M059J (cell line): ENCODE data around the gene MEIS2. TPM values are rescaled to one million over a fixed set of nuclear protein-coding genes. Genes with fewer than 3 reads are reported as not detected.
A peak's percentile ranks its signal among the peaks of the same experiment; 100 is the strongest.

ENCODE experiments used
- DNase-seq: peaks from one replicate; pipeline ENCODE4 v3.0.0-alpha.2; 2012; ENCODE audit warnings: low read depth
- total RNA-seq: library from RNA; depleted of rRNA; stranded (reverse); fragments of >200 nt; shearing (Covaris generic); gene quantifications from 2 replicates; pipeline ENCODE4 v1.2.3, GENCODE V29; 2014

MEIS2 gene
- total RNA-seq, 1 experiment from 2014 or later = 32.9 TPM

GRCh38 chr15:36879568-36880222 lies 220.7 kb downstream of the MEIS2 start:
- DNase-seq = no peak

- DNase-seq = no peak
Measured at GRCh38 chr15:36878684-36879262, 221.6 kb downstream of the MEIS2 start.

GRCh38 chr15:36877796-36878683 lies 222.3 kb downstream of the MEIS2 start:
- no peak for DNase-seq

- DNase-seq = no peak
Measured at GRCh38 chr15:36877294-36877693, 223.1 kb downstream of the MEIS2 start.

GRCh38 chr15:36875740-36876334 lies 224.5 kb downstream of the MEIS2 start:
- DNase-seq = no peak

GRCh38 chr15:36874930-36875329 lies 225.4 kb downstream of the MEIS2 start:
- DNase-seq = no peak

- DNase-seq = no peak
Measured at GRCh38 chr15:36867436-36867835, 232.9 kb downstream of the MEIS2 start.

GRCh38 chr15:36866896-36867295 lies 233.5 kb downstream of the MEIS2 start:
- no peak for DNase-seq

- peak; percentile 5 for DNase-seq
Measured at GRCh38 chr15:36863570-36863969, 236.8 kb downstream of the MEIS2 start.

GRCh38 chr15:36860792-36861191 lies 239.6 kb downstream of the MEIS2 start:
- no peak for DNase-seq

- DNase-seq = no peak
Measured at GRCh38 chr15:36858423-36858822, 241.9 kb downstream of the MEIS2 start.

GRCh38 chr15:36856339-36856973 lies 243.9 kb downstream of the MEIS2 start:
- DNase-seq = no peak

GRCh38 chr15:36850864-36851263 lies 249.5 kb downstream of the MEIS2 start:
- DNase-seq = no peak

GRCh38 chr15:36845270-36845669 lies 255.1 kb downstream of the MEIS2 start:
- no peak for DNase-seq

GRCh38 chr15:36844534-36844998 lies 255.8 kb downstream of the MEIS2 start:
- DNase-seq = peak; percentile 18

- DNase-seq = no peak
Measured at GRCh38 chr15:36843822-36844221, 256.5 kb downstream of the MEIS2 start.

GRCh38 chr15:36841193-36841592 lies 259.2 kb downstream of the MEIS2 start:
- no peak for DNase-seq
